Neural cell (in vitro differentiated cells): ENCODE results near the gene CFAP65. TPM values are rescaled to one million over a fixed set of nuclear protein-coding genes. Genes with fewer than 3 reads are reported as not detected.
A peak's percentile ranks its signal among the peaks of the same experiment; 100 is the strongest.

Experiments
- H2AFZ ChIP-seq: fragments of 200-600, 300-800 bp; sonication (generic), shearing (Covaris generic); 2 replicates; pipeline ENCODE4 v1.6.0; 2014; ENCODE audit warnings: low read depth, mild to moderate bottlenecking, antibody characterized with exemption, low read length, moderate library complexity
- H3F3A ChIP-seq: fragments of 200-600 bp; shearing (Covaris generic); 2 replicates; pipeline ENCODE4 v1.6.1; 2016; ENCODE audit warnings: mild to moderate bottlenecking, moderate library complexity, mixed read lengths, antibody characterized with exemption, low read length; ENCODE audit not compliant: insufficient read depth, poor library complexity, severe bottlenecking
- H3K27ac ChIP-seq: fragments of 200-600, 300-800 bp; sonication (generic), shearing (Covaris generic); 2 replicates; pipeline ENCODE4 v1.5.1; 2014; ENCODE audit warnings: mild to moderate bottlenecking, low read length, moderate library complexity
- H3K27me3 ChIP-seq: fragments of 300-800, 200-600 bp; sonication (generic), shearing (Covaris generic); 2 replicates; pipeline ENCODE4 v1.6.0; 2014; ENCODE audit warnings: mild to moderate bottlenecking, low read depth, low read length, moderate library complexity; ENCODE audit not compliant: insufficient read depth
- H3K36me3 ChIP-seq: fragments of 300-800, 200-600 bp; sonication (generic), shearing (Covaris generic); 2 replicates; pipeline ENCODE4 v1.5.1; 2014; ENCODE audit warnings: mild to moderate bottlenecking, antibody characterized with exemption, low read length, moderate library complexity; ENCODE audit not compliant: insufficient read depth
- H3K4me2 ChIP-seq: fragments of 300-800, 200-600 bp; sonication (generic), shearing (Covaris generic); 2 replicates; pipeline ENCODE4 v1.6.0; 2014; ENCODE audit warnings: mild to moderate bottlenecking, low read length
- H3K4me3 ChIP-seq: fragments of 300-800, 200-600 bp; sonication (generic), shearing (Covaris generic); 2 replicates; pipeline ENCODE4 v1.5.1; 2014; ENCODE audit warnings: mild to moderate bottlenecking, low read length, moderate library complexity
- H3K79me2 ChIP-seq: fragments of 200-600 bp; shearing (Covaris generic); replicated peaks from 2 replicates; pipeline ENCODE4 v1.6.0; 2014; ENCODE audit warnings: mild to moderate bottlenecking, low read length, moderate library complexity; ENCODE audit not compliant: insufficient read depth
- H3K9ac ChIP-seq: fragments of 300-800, 200-600 bp; sonication (generic), shearing (Covaris generic); 2 replicates; pipeline ENCODE4 v1.6.1; 2016; ENCODE audit warnings: mild to moderate bottlenecking, low read length, mixed read lengths
- H3K9me2 ChIP-seq: fragments of 200-600 bp; shearing (Covaris generic); 2 replicates; pipeline ENCODE4 v1.6.1; 2016; ENCODE audit warnings: mild to moderate bottlenecking, low read length, mixed read lengths; ENCODE audit not compliant: insufficient read depth
- H3K9me3 ChIP-seq: fragments of 200-600, 300-800 bp; sonication (generic), shearing (Covaris generic); 2 replicates; pipeline ENCODE4 v1.6.1; 2016; ENCODE audit warnings: mild to moderate bottlenecking, mixed run types, low read length, moderate library complexity, mixed read lengths
- H4K20me1 ChIP-seq: fragments of 200-600 bp; shearing (Covaris generic); 2 replicates; pipeline ENCODE4 v1.6.1; 2016; ENCODE audit warnings: mild to moderate bottlenecking, mixed run types; ENCODE audit not compliant: insufficient read depth
- EP300 ChIP-seq: fragments of 450-650 bp; conservative IDR thresholded peaks from 2 replicates; pipeline ENCODE4 v1.6.1; 2014; ENCODE audit warnings: antibody characterized with exemption, mild to moderate bottlenecking, moderate library complexity; ENCODE audit not compliant: poor library complexity, severe bottlenecking
- EZH2 ChIP-seq: fragments of 200-600, 300-800 bp; shearing (Covaris generic), sonication (generic); IDR thresholded peaks from 2 replicates; pipeline ENCODE4 v1.6.1; 2014; ENCODE audit warnings: antibody characterized with exemption, low read length, borderline replicate concordance, mild to moderate bottlenecking; ENCODE audit not compliant: insufficient read depth, poor library complexity, severe bottlenecking
- MXI1 ChIP-seq: fragments of 450-650 bp; conservative IDR thresholded peaks from 2 replicates; pipeline ENCODE4 v1.6.1; 2014; ENCODE audit warnings: antibody characterized with exemption, mild to moderate bottlenecking; ENCODE audit not compliant: poor library complexity, severe bottlenecking
- POLR2AphosphoS5 ChIP-seq: IDR thresholded peaks from 2 replicates; pipeline ENCODE4 v1.6.1; 2012
- RAD21 ChIP-seq: fragments of 450-650 bp; conservative IDR thresholded peaks from 2 replicates; pipeline ENCODE4 v1.6.1; 2014; ENCODE audit warnings: antibody characterized with exemption, mild to moderate bottlenecking, moderate library complexity
- SMC3 ChIP-seq: fragments of 450-650 bp; conservative IDR thresholded peaks from 2 replicates; pipeline ENCODE4 v1.6.1; 2014; ENCODE audit warnings: antibody characterized with exemption, mild to moderate bottlenecking, moderate library complexity; ENCODE audit not compliant: poor library complexity
- TAF1 ChIP-seq: IDR thresholded peaks from 2 replicates; pipeline ENCODE4 v1.6.1; 2012; ENCODE audit warnings: low read depth
- polyA plus RNA-seq: library from polyadenylated mRNA; depleted of rRNA; stranded (reverse); fragments of >200 nt; gene quantifications from 2 replicates; pipeline ENCODE4 v1.2.3, GENCODE V29; 2014
- TF ChIP-seq, protein P1 (sequence below): fragments of 450-650 bp; IDR thresholded peaks from 2 replicates; pipeline ENCODE4 v1.5.1; 2014; ENCODE audit warnings: antibody characterized with exemption, mild to moderate bottlenecking, moderate library complexity; ENCODE audit not compliant: poor library complexity, severe bottlenecking
- TF ChIP-seq, protein P2 (sequence below): IDR thresholded peaks from 2 replicates; pipeline ENCODE4 v1.6.1; 2012; ENCODE audit warnings: borderline replicate concordance

Gene CFAP65
- polyA plus RNA-seq, 1 donor from 2014 or later, result 1.1 TPM

DNA sequence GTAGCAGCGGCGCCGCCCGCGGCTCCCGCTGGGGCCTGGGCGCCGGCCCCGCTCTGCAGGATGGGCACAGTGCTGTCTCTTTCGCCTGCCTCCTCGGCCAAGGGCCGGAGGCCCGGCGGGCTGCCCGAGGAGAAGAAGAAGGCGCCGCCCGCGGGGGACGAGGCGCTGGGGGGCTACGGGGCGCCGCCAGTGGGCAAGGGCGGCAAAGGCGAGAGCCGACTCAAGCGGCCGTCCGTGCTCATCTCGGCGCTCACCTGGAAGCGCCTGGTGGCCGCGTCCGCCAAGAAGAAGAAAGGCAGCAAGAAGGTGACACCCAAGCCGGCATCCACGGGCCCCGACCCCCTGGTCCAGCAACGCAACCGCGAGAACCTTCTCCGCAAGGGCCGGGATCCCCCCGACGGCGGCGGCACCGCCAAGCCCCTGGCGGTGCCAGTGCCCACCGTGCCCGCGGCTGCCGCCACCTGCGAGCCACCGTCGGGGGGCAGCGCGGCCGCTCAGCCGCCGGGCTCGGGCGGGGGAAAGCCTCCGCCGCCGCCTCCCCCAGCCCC lies 81.5 kb downstream of the CFAP65 start:
- TF ChIP-seq SMC3 (no peak), POLR2AphosphoS5 (no peak), EP300 (no peak), TAF1 (no peak)
- TF ChIP-seq, protein P1, sequence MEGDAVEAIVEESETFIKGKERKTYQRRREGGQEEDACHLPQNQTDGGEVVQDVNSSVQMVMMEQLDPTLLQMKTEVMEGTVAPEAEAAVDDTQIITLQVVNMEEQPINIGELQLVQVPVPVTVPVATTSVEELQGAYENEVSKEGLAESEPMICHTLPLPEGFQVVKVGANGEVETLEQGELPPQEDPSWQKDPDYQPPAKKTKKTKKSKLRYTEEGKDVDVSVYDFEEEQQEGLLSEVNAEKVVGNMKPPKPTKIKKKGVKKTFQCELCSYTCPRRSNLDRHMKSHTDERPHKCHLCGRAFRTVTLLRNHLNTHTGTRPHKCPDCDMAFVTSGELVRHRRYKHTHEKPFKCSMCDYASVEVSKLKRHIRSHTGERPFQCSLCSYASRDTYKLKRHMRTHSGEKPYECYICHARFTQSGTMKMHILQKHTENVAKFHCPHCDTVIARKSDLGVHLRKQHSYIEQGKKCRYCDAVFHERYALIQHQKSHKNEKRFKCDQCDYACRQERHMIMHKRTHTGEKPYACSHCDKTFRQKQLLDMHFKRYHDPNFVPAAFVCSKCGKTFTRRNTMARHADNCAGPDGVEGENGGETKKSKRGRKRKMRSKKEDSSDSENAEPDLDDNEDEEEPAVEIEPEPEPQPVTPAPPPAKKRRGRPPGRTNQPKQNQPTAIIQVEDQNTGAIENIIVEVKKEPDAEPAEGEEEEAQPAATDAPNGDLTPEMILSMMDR, result peak; percentile 31
- no peaks in the 10 kb centered on the region for H3K9me3 ChIP-seq

DNA sequence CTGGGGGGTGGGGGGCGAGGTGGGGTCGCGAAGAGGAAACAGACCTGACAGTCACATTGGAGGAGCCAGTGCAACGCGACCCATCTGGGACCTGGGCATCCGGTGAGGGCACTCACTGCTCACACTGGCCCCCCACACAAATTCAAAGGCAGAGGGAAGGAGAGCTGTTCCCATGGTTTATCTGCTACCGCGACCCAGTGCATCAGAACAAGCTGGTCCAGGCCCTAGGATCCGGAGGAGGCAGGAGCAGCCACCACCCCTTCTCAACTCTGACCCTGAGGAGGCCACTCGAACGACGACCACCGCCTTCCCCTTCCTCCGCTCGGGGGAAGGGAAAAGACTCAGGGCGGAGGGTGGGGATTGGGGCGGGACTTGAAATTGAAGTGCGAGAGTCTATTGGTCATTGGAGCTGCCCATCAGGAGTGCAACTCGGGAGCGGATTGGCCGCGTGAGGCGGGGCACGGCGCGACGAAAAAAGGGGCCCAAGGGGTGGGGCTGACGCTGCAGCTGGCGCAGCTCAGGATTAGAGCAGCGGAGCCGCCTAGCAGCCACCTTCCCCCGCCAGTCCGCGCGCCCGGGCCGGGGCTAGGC lies 82.1 kb downstream of the CFAP65 start, which contains the start of gene CDK5R2:
Gene CDK5R2, plus strand, starts transcription at position 526 of the 591 bp plus-strand sequence. CDS start 155 bp downstream, outside the sequence.
- peak within 1 kb of the TSS; percentile 71 for H3K4me3 ChIP-seq
- H3K79me2 ChIP-seq, result no peaks in the 10 kb centered on the region
- H4K20me1 ChIP-seq, result no peaks in the 10 kb centered on the region
- no peaks in the 10 kb centered on the region for H3K36me3 ChIP-seq
- H3K9me3 ChIP-seq, result no peaks in the 10 kb centered on the region
- peak within 1 kb of the TSS; percentile 94 for H3K4me2 ChIP-seq
- H3K27me3 ChIP-seq, result peaks cover 22% of the 10 kb centered on the region
- peak within 1 kb of the TSS; percentile 70 for H2AFZ ChIP-seq
- no peaks in the 10 kb centered on the region for H3F3A ChIP-seq
- H3K9ac ChIP-seq, result peak within 1 kb of the TSS; percentile 79
- peak within 1 kb of the TSS; percentile 45 for H3K27ac ChIP-seq
- H3K9me2 ChIP-seq, result no peaks in the 10 kb centered on the region
- TF ChIP-seq TAF1 (peak; percentile 63), EZH2 (no peak), MXI1 (peak; percentile 43), SMC3 (no peak), EP300 (no peak), RAD21 (no peak), POLR2AphosphoS5 (peak; percentile 84)
- TF ChIP-seq, protein P2, sequence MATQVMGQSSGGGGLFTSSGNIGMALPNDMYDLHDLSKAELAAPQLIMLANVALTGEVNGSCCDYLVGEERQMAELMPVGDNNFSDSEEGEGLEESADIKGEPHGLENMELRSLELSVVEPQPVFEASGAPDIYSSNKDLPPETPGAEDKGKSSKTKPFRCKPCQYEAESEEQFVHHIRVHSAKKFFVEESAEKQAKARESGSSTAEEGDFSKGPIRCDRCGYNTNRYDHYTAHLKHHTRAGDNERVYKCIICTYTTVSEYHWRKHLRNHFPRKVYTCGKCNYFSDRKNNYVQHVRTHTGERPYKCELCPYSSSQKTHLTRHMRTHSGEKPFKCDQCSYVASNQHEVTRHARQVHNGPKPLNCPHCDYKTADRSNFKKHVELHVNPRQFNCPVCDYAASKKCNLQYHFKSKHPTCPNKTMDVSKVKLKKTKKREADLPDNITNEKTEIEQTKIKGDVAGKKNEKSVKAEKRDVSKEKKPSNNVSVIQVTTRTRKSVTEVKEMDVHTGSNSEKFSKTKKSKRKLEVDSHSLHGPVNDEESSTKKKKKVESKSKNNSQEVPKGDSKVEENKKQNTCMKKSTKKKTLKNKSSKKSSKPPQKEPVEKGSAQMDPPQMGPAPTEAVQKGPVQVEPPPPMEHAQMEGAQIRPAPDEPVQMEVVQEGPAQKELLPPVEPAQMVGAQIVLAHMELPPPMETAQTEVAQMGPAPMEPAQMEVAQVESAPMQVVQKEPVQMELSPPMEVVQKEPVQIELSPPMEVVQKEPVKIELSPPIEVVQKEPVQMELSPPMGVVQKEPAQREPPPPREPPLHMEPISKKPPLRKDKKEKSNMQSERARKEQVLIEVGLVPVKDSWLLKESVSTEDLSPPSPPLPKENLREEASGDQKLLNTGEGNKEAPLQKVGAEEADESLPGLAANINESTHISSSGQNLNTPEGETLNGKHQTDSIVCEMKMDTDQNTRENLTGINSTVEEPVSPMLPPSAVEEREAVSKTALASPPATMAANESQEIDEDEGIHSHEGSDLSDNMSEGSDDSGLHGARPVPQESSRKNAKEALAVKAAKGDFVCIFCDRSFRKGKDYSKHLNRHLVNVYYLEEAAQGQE, result peak; percentile 87
- TF ChIP-seq, protein P1, result no peak

More for the DNA sequence above, 81.5 kb downstream of the CFAP65 start:
- Histone ChIP-seq H3K9me2 (no peaks in the 10 kb centered on the region), H3K36me3 (no peaks in the 10 kb centered on the region), H3F3A (no peaks in the 10 kb centered on the region), H3K27me3 (peaks cover 22% of the 10 kb centered on the region), H3K4me3 (peak overlapping the region; percentile 71), H3K9ac (peak overlapping the region; percentile 79), H4K20me1 (no peaks in the 10 kb centered on the region), H3K4me2 (no peak overlapping the region), H2AFZ (peak overlapping the region; percentile 33), H3K79me2 (no peaks in the 10 kb centered on the region), H3K27ac (peak overlapping the region; percentile 45)
